Activated T-helper 17 cell treated with anti-CD3 and anti-CD28 coated beads, Interleukin-2, amount 50 U/mL, for 72 hours (primary cell): Measurements from ENCODE around the gene FAF1. TPM values are rescaled to one million over a fixed set of nuclear protein-coding genes. Genes with fewer than 3 reads are reported as not detected.

Experiments used
- ATAC-seq: fragments of 150-1000 bp; cut with Tn5 transposase; replicated peaks from 2 replicates; pipeline ENCODE4 v1.10.0; 2021; ENCODE audit warnings: mild to moderate bottlenecking, moderate library complexity
- H3K27ac Mint-ChIP-seq: one replicate; pipeline ENCODE4 v1.8.0; 2022; ENCODE audit warnings: mixed read lengths
- H3K27me3 Mint-ChIP-seq: one replicate; pipeline ENCODE4 v1.8.0; 2022; ENCODE audit warnings: mixed read lengths
- H3K36me3 Mint-ChIP-seq: one replicate; pipeline ENCODE4 v1.8.0; 2022; ENCODE audit warnings: low read depth, mild to moderate bottlenecking, mixed read lengths
- H3K4me1 Mint-ChIP-seq: one replicate; pipeline ENCODE4 v1.8.0; 2022; ENCODE audit warnings: mixed read lengths
- H3K4me3 Mint-ChIP-seq: one replicate; pipeline ENCODE4 v1.8.0; 2022; ENCODE audit warnings: mild to moderate bottlenecking, mixed read lengths
- H3K9me3 Mint-ChIP-seq: one replicate; pipeline ENCODE4 v1.8.0; 2022; ENCODE audit warnings: mixed read lengths
- total RNA-seq, 2 donors: library from RNA; stranded (reverse); gene quantifications; one replicate each; pipeline ENCODE4 v1.2.3, GENCODE V29; 2022

FAF1 gene
- total RNA-seq, 2 donors from 2014 or later = 55.5 to 69.7 TPM

DNA sequence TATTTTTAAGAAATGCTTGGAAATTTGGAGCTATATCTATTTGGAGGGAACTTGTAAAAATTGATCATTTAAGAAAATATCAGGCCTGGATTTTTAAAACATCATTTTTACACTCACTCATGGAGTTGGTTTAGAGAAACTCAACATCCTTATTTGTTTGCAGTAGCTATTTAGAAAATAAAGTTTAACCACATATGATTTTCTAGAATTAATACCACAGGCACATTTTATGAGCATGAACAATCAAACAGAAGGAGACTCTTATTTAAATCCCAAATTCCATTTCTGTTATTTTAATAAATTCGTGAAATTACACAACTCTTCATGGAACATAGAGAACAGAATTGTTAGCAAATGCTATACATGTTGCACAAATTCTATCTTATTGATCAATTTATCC lies 13.2 kb upstream of the FAF1 start:
- Mint-ChIP-seq H3K4me3 (no peak overlapping the region), H3K9me3 (no peaks in the 10 kb centered on the region), H3K27me3 (peaks cover 13% of the 10 kb centered on the region), H3K4me1 (peaks cover 14% of the 10 kb centered on the region), H3K36me3 (peaks cover 22% of the 10 kb centered on the region), H3K27ac (no peak overlapping the region)
- ATAC-seq = no peak

DNA sequence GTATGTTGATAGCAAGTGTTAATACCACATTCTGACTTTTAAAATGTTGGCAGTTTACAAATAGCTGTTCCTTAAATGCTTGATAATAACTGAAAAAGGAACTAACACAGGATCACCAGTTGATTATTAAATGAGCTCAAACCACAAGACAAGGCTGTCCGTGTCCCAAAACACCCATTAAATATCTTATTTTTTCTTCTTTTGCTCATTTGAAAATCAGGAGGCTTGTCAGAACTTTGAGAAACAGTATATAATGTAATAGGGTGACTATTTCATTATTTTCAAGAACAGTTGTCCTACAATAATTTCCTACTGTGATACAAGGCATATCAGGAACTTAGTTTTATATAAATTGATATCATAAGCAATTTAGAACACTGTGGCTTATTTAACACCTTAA lies 12.7 kb upstream of the FAF1 start:
- no peak for ATAC-seq

DNA sequence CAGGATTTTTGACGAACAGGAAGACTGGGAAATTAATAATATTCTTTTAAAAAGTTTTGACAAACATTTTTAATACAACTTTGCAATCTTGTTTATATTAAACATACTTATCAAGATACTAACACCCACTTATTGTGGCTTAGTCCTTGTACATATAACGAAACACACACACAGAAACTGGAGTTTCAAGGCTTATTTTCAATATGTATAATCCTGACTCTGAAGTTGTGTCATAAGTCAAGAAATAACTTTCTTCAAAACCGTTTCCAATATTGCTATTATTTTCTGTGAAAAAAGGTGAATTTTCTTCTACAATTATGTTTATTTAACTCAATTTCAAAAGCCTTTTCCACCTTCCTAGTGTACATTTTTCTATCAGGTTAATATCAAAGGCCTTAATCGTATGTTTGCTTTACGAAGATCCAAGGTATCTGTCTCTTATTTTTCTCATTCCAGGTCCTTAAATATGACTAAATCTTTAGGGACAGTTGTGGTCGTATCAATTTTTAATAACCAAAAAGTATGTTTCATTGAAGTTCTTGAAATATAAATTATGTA lies 11.8 kb upstream of the FAF1 start:
- Mint-ChIP-seq H3K27me3 (peaks cover 13% of the 10 kb centered on the region), H3K9me3 (no peaks in the 10 kb centered on the region), H3K27ac (no peak overlapping the region), H3K4me3 (peak overlapping the region; percentile 92), H3K36me3 (peaks cover 22% of the 10 kb centered on the region), H3K4me1 (peaks cover 19% of the 10 kb centered on the region)
- no peak for ATAC-seq

More for the DNA sequence above, 12.7 kb upstream of the FAF1 start:
- H3K36me3 Mint-ChIP-seq = peaks cover 22% of the 10 kb centered on the region
- no peak overlapping the region for H3K4me3 Mint-ChIP-seq
- H3K9me3 Mint-ChIP-seq = no peaks in the 10 kb centered on the region
- no peak overlapping the region for H3K27ac Mint-ChIP-seq
- H3K4me1 Mint-ChIP-seq = peaks cover 15% of the 10 kb centered on the region
- H3K27me3 Mint-ChIP-seq = peaks cover 13% of the 10 kb centered on the region

DNA sequence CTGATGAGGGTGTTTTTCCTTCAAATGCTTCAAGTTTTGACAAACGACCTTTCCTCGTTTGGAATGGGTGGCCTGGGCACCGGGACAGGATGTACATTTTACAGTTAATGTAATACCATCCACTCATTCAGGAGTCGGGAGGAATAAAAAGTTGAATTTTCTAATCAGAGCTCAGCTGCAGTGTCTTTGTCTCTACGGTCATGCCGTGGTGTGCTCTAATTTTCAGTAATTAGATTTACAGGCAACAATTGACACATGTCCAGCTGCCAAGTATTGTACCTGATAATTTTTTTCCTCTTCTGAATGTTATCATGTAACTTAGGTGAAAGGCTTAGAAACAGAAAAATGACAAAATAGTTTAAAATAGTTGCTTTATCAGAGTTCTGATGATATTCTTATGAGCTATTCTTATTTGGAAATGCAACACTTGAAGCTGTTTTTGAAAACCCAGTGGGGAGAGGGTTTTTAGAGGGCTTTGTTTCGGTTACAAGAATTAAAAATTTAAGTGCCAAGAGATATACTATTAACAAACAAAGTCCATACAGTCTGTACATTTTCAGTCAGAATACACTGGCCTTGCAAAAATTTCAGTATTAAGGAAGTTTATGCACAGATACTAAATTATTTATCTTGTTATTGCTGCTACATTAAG lies 11.0 kb upstream of the FAF1 start:
- Mint-ChIP-seq H3K36me3 (peaks cover 22% of the 10 kb centered on the region), H3K27me3 (peaks cover 13% of the 10 kb centered on the region), H3K4me1 (peaks cover 11% of the 10 kb centered on the region), H3K4me3 (peak overlapping the region; percentile 92), H3K9me3 (no peaks in the 10 kb centered on the region), H3K27ac (peak overlapping the region; percentile 85)
- ATAC-seq = no peak

DNA sequence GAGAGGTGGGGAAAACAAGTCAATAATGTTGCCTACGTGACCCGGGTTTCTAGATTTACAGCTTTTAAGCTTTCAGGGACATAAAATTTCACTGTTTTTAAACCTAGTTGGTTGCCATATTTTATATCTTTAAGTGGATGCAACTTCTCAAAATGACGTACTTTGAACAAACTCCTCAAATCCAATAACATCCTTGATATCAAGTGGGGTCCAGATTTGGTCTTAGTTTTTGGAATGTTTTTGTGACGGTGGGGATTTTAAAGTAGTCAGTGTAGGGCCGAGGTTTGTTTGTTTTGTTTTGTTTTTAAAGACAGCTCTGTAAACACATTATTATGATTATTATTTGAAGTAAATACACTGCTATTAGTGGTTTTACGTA lies 10.4 kb upstream of the FAF1 start:
- Mint-ChIP-seq H3K36me3 (peaks cover 22% of the 10 kb centered on the region), H3K9me3 (no peaks in the 10 kb centered on the region), H3K27me3 (peaks cover 13% of the 10 kb centered on the region), H3K4me1 (peaks cover 10% of the 10 kb centered on the region), H3K27ac (peak overlapping the region; percentile 85), H3K4me3 (peak overlapping the region; percentile 92)
- no peak for ATAC-seq

DNA sequence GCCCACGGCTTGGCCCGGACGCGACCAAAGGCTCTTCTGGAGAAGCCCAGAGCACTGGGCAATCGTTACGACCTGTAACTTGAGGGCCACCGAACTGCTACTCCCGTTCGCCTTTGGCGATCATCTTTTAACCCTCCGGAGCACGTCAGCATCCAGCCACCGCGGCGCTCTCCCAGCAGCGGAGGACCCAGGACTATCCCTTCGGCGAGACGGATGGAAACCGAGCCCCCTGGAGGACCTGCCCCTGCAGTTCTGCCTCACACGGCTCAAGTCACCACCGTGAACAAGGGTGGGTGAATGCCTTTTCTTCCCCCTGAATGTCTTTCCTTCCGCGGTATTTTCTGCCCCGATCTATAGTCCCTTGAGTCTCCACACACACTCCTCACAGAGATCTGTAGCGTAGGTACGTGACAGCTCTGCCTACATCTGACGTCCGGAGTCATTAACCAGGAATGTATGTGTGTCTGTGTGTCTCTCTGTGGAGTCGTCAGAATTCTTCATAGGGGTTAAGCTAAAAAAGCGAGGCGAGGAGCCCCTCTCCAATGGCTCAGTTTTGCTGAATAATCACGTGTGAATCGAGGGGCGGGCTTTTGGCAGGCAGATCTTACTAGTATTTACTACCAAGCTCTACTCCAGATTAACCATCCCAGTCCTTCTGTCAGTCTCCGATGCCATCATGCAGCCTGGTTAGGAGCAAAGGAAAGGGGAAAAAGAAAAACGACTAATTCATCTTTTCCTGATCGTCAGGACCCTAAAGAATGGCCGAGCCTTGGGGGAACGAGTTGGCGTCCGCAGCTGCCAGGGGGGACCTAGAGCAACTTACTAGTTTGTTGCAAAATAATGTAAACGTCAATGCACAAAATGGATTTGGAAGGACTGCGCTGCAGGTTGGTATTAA lies 9.8 kb upstream of the FAF1 start, which contains the start of gene CDKN2C:
CDKN2C (plus strand) TSS at position 635 of the 898 bp plus-strand sequence; CDS start at position 759, 124 bp downstream.
- peaks cover 21% of the 10 kb centered on the region for H3K36me3 Mint-ChIP-seq
- no peaks in the 10 kb centered on the region for H3K9me3 Mint-ChIP-seq
- peak; percentile 60 for ATAC-seq

DNA sequence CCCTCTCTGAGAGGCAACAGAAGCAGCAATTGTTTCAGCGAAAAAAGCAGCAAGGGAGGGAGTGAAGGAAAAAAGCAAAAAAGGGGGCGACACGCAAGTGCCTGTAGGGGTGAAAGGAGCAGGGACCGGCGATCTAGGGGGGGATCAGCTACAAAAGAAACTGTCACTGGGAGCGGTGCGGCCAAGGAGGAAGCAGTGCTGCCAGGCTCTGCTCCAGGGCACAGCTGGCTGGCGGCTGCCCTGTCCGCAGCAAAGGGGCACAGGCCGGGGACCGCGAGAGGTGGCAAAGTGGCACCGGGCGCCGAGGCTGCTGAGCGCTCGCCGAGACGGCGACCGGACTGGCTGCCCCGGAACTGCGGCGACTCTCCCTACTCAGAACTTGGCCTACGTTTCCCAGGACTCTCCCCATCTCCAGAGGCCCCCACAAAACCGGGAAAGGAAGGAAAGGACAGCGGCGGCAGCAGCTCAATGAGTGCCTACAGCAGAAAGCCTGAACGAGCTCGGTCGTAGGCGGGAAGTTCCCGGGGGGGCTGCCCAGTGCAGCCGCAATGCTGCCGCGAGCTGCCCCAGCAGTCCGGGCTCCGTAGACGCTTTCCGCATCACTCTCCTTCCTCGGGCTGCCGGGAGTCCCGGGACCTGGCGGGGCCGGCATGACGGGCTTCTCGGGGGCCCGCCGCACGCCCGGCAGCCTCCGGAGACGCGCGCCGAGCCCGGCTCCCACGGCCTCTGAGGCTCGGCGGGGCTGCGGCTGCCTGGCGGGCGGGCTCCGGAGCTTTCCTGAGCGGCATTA lies 8.9 kb upstream of the FAF1 start:
- peak overlapping the region; percentile 92 for H3K4me3 Mint-ChIP-seq
- H3K9me3 Mint-ChIP-seq = no peaks in the 10 kb centered on the region
- ATAC-seq = peak; percentile 37
- peaks cover 8% of the 10 kb centered on the region for H3K27me3 Mint-ChIP-seq
- peaks cover 12% of the 10 kb centered on the region for H3K36me3 Mint-ChIP-seq
- H3K27ac Mint-ChIP-seq = peak overlapping the region; percentile 88
- H3K4me1 Mint-ChIP-seq = peaks cover 10% of the 10 kb centered on the region

More for the DNA sequence above, 9.8 kb upstream of the FAF1 start, which contains the start of gene CDKN2C:
- Mint-ChIP-seq H3K27me3 (peaks cover 13% of the 10 kb centered on the region), H3K4me3 (peak within 1 kb of the TSS; percentile 92), H3K4me1 (peaks cover 10% of the 10 kb centered on the region), H3K27ac (peak within 1 kb of the TSS; percentile 88)

DNA sequence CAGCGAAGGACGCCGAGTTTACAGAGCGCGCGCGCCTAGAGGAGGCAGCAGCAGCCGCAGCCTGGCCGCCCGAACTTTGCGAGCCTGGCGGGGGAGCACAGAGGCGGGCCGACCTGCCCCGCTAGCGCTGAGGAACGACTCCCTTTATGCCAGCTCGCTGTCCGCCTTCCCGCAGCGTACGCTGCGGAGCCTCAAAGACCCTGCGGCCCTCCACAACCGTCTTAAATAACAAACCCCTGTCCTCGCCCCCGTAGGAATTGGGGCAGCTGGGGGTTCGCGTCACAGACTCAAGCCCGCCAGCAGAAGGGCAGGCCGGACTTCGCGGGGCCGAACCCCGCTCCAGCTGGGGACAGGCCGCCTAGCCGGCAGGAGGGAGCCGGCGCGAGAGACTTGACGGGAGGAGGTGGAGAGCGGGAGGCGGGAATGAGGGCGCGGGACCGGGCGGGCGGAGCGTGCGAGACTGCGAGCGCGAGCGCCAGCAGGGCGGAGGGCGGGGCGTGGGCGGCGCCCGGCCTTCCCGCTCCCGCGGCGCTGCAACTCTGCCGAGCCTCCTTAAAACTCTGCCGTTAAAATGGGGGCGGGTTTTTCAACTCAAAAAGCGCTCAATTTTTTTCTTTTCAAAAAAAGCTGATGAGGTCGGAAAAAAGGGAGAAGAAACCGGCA lies 8.2 kb upstream of the FAF1 start:
- Mint-ChIP-seq H3K27me3 (peaks cover 2% of the 10 kb centered on the region), H3K4me1 (peaks cover 10% of the 10 kb centered on the region), H3K9me3 (no peaks in the 10 kb centered on the region), H3K27ac (peak overlapping the region; percentile 88), H3K4me3 (peak overlapping the region; percentile 92), H3K36me3 (peaks cover 5% of the 10 kb centered on the region)
- ATAC-seq = peak; percentile 76

DNA sequence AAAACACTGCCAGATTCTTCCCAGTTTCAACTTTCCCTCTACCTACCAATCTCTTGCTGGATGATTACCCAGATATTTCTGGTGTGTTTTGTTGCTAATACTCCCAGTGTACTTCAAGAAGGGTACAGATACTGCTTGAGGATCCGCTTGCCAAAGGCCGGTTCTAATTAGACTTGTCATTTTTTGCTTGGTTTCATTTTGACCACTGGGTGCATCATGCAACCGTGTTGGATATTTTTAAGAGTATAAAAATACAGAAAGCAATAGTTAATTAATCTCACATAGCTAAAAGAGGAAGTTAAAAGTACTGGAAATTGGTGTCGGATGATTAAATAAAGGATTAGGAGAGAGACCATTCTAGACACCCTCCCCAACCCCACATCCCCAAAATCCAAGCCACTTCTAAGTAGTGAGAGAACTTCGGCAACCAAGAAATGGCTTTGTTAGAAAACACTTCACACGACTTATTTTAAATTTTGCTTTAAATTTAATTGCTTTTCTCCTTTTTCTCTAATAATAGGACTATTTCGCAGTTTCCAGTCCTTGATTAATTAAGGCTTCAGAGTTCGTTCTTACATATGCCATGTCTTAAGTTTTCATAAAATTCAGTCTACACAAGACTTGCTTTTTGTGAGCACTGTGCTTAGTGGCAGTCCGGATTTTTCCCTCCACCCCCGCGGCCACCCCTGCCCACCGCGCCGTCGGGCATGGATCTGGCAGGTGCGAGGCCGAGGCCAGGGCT lies 7.5 kb upstream of the FAF1 start:
- peaks cover 10% of the 10 kb centered on the region for H3K4me1 Mint-ChIP-seq
- H3K4me3 Mint-ChIP-seq = peak overlapping the region; percentile 92
- H3K9me3 Mint-ChIP-seq = no peaks in the 10 kb centered on the region
- H3K27ac Mint-ChIP-seq = no peak overlapping the region
- no peak for ATAC-seq
- H3K27me3 Mint-ChIP-seq = no peaks in the 10 kb centered on the region
- H3K36me3 Mint-ChIP-seq = peaks cover 5% of the 10 kb centered on the region

DNA sequence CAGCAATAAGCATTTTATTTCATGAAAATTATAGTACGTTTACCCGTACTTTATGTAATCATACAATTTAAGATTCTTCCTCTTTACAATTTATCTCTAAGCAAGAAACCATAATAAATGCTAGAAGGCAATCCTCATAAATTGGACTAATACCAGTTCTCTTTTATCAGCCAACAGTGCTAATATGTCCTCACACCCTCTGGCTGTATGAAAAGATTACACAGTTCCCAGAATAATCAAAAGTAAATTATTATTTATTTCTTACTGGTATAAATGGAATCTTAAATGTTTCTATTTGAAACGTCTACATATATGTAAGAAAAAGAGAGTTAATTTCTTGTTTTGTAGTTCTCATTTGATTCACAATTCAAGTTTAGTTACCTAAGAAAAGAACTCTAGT lies 6.9 kb upstream of the FAF1 start:
- peak overlapping the region; percentile 92 for H3K4me3 Mint-ChIP-seq
- H3K4me1 Mint-ChIP-seq = peaks cover 8% of the 10 kb centered on the region
- no peak overlapping the region for H3K27ac Mint-ChIP-seq
- H3K27me3 Mint-ChIP-seq = no peaks in the 10 kb centered on the region
- H3K9me3 Mint-ChIP-seq = no peaks in the 10 kb centered on the region
- H3K36me3 Mint-ChIP-seq = peaks cover 3% of the 10 kb centered on the region
- no peak for ATAC-seq

DNA sequence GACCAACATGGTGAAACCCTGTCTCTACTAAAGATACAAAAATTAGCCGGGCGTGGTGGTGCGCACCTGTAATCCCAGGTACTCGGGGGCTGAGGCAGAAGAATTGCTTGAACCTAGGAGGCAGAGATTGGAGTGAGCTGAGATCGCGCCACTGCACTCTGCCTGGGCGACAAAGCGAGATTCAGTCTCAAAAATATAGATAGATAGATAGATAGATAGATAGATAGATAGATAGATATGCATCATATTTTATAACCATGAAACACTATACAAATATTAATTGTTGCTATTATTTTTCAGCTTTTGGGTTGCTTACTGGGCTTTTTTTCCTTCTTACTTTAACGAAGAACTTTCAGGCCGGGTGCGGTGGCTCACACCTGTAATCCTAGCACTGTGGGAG lies 4.8 kb upstream of the FAF1 start:
- H3K27me3 Mint-ChIP-seq = no peaks in the 10 kb centered on the region
- H3K4me3 Mint-ChIP-seq = no peak overlapping the region
- peaks cover 8% of the 10 kb centered on the region for H3K36me3 Mint-ChIP-seq
- ATAC-seq = no peak
- peaks cover 12% of the 10 kb centered on the region for H3K4me1 Mint-ChIP-seq
- no peak overlapping the region for H3K27ac Mint-ChIP-seq
- H3K9me3 Mint-ChIP-seq = no peaks in the 10 kb centered on the region

DNA sequence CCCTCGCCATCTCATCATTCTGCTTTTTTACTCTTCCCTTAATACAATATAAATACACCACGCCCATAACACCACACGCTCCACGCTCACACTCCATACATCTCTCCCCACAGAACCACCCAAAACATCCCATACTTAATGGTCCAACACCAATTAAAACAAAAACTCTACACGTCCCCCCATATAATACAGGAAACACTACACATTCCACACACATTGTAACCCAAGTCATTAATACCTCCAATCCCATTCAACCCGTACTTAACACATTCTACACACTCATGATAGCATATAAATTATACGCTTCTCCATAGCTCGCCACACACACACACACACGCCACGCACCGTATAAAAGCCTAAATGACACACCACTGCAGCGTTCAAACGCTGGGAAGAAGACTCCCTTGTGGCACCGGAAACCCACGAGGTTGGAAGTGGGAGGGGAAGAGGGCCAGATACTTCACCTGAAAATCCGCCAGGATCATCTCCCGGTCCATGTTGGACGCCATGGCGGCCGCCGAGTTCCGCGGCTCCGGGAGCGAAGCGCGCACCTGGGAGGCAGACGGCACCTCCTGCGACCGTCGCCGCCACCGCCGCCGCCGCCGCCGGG lies 659 bp downstream of the FAF1 start:
- Mint-ChIP-seq H3K36me3 (peaks cover 8% of the 10 kb centered on the region), H3K4me1 (peaks cover 18% of the 10 kb centered on the region), H3K4me3 (peak overlapping the region; percentile 88), H3K9me3 (no peaks in the 10 kb centered on the region), H3K27me3 (no peaks in the 10 kb centered on the region), H3K27ac (peak overlapping the region; percentile 58)
- ATAC-seq = peak; percentile 37

DNA sequence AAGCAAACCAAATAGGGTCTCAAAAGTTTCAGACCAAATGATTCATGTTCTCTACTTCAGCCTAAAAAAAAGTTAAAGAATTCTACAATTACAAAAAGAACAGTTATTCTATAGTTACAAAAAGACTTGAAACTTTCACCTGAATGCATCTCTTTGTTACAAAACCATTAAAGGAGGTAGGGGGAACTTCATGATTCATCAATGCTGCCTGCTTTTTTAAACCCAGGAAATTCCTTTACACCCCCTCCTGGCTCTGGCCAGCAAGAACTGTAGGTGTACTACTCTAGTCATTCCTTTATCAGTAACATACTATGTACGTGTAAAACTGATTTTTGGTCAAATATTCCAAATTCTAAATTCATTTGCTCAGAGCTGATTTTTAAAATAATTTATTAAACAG lies 5.0 kb downstream of the FAF1 start:
- peaks cover 3% of the 10 kb centered on the region for H3K36me3 Mint-ChIP-seq
- H3K9me3 Mint-ChIP-seq = no peaks in the 10 kb centered on the region
- H3K4me3 Mint-ChIP-seq = no peak overlapping the region
- H3K27ac Mint-ChIP-seq = no peak overlapping the region
- peaks cover 17% of the 10 kb centered on the region for H3K4me1 Mint-ChIP-seq
- no peak for ATAC-seq
- H3K27me3 Mint-ChIP-seq = no peaks in the 10 kb centered on the region
